GM21367 (cell line): ENCODE results near the gene GCK.

Source experiments
- ATAC-seq: cut with Tn5 transposase; IDR thresholded peaks from one replicate; pipeline ENCODE4 v1.9.1; 2021; ENCODE audit not compliant: unreplicated experiment

GCK gene

DNA sequence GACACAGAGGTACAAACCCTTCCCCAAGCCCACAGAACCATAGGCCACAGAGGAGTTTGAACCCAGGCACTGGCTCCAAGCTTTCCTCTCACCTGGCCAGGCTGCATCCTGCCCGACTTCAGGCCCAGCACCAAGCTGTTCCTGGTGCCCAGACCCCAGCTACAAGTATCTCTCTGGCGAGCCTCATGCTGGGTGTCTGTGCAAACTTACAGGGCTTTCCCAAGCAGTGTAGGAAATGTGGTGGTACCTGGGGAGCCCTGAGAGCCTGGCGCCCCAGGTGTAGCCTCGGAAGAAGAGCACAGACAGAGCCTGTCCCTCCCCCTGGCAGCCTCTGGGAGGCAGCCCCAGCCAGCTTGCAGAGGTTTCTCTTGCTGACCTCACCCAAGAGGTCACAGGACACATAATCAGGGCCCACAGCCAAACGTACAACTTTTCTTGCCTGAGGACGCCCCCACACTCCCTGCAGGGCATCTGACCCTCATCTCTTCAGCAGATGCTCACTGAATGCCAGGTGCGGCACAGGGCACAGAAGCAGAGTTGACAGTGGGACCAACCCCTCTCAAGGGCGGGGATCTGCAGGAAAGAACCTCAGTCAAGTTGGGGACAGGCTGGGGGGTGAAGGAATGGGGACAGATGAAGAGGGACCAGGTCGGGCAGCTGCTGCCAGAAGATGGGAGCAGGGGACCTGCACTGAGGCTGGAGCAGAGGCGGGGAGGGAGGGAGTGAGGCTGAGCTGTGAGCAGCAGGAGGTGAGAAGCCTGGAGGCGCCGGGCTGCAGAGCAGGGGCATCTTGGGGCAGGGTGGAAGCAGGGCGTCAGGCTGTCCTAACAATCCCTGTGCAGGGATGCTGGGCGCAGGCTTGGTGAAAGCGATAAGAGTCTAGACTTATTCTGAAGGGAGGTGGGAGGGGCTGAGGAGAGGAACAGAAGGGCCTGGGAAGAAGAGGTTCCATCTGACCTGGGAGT lies 31.8 kb downstream of the GCK start:
- ATAC-seq: no peak

DNA sequence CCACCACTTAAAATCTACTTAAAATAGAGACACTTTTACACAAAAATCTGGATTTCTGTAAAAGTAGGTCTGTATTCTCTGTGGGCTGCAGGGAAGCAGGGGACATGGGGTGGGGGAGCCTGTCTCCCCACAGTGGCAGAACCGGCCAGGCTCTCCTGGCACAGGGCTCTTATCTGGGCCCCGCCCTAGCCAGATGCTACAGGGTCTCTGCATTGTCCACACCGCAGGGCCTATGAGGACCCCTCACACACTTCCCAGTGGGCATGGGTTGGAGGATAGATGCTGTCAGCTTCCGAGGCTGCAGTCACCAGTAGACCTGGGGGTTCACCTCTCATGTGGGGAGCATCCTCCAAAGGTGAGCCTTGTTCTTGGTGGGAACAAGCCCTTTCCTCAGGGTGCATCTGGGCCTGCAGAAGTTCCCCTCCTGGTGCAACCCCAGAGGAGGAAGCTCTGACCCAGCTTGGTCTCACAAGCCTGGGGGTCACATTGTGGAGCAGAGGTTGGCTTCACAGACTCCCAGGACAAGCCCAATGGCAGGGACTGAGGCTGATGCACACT lies 32.7 kb downstream of the GCK start:
- no peak for ATAC-seq

DNA sequence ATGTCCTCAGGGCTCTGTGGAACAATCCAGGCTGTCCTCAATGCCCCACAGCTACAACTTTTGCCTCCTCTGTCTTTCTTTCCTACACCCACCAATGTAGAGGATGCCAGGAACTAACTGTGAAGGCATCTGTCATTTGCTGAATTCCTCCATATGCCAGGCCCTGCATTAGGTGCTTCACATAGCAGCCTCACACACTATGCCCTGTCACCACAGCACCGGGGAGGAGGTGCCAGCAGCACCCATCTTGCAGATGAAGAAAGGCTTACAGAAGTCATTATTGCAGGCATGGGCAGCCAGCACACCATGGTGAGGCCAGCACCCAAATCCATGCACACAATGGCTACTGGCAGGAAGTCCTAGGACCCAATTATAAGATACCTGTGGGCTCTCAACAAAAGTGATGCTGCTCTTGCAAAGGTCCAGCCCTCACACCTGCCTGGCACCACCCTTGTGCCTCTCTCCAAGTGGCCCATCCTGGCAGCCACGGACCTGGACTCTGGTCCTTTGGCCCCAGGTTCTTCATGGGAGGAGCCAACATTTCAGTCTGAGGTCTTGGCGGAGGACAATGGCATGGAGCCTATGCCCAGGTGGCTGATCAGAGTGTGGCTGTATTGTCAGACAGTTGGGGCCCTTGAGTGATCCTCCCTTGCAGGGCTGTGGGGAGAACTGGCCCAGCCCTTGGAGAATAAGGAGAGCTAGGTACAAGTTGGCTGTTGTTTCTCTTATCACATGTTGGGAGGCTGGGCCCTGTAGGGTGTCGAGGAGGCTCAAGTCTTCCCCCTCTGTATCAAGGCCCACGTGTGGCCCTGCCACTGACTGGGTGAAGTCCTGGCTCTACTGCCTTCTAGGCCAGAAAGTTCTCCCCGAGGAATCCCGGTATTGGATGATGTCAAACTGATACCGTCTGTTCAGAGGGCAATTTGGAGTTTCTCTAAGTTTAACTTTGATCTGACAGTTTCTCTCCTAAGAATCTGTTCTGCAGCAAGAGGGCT lies 33.8 kb downstream of the GCK start:
- ATAC-seq: no peak

- no peak for ATAC-seq
Observed at GRCh38 chr7:44154703-44155102, 34.5 kb downstream of the GCK start.

DNA sequence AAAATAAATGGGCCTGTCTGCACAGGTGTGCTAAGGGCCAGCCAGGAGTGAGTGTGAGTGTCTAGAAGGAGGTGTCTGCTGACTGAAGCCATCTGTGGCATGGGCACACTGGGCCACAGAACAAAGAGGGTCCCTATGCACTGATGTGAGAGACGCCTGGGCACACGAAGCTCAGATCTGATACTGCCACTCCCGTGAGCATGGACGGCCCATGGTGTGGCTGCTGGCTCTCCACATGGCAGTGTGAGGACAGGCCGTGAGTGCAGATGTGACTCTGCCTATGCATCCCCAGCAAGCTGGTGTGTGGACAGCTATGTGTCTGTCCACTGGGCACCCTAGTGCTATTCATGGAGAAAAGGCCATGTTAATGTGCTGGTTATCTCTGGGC lies 35.3 kb downstream of the GCK start:
- ATAC-seq: no peak

DNA sequence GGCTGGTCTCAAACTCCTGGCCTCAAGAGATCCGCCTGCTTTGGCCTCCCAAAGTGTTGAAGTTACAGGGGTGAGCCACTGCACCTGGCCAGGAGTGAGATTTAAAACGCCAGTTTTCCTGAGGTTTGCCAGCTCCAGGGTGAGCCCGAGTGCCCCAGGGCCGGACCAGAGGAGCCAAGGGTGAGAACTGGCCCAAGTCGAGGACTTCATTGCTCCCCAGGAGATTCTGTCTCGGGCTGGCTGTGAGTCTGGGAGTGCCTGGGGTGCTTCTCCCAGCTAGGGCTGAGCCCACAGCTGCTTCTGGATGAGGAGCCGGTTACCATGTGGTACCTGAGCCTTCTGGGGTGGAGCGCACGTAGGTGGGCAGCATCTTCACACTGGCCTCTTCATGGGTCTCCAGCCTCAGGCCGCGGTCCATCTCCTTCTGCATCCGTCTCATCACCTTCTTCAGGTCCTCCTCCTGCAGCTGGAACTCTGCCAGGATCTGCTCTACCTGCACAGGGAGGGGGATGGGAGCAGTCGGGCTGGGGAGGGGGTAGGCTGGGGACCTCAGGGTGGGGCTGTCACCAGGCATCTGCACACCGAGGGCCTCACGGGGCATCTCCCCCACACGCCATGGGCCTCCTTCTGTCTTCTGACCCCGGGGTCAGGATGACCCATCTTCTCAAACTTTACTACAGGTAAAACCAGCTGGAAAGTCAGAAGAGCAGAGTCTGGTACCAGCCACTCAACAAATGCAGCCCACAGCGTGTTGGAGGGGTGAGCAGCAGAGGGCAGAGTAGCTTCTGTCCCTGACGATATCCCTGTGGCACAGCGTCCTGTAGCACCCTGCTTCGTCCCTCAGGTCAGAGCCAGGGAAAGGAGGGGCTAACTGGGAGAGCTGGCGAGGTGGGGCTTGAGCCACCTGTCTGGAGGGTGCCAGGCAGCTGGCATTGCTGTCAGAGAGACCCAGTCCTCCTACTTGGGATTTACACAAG lies 36.0 kb downstream of the GCK start:
- ATAC-seq: no peak

GRCh38 chr7:44151956-44152355 lies 37.3 kb downstream of the GCK start:
- no peak for ATAC-seq

- no peak for ATAC-seq
Observed at GRCh38 chr7:44150966-44151941, 38.0 kb downstream of the GCK start.

DNA sequence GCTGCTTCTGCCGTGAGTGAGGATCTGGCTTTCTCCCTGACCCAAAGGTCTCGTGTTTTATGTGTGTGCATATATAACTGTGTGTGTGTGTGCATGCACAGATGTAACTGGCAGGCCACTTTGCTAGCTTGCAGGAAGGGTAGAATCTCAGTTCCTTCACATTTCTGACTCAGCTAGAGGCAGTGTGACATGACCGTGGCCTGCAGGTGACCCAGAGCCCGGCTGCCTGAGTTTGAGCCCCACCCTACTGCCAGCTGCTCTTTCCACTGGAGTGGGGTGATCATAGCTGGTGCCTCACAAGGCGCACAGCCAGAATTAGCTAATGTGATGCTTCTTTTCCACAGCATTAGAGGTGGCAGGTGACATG lies 38.8 kb downstream of the GCK start:
- ATAC-seq: no peak

GRCh38 chr7:44149571-44150465 lies 39.4 kb downstream of the GCK start:
- no peak for ATAC-seq

- ATAC-seq: no peak
Observed at GRCh38 chr7:44148961-44149536, 40.2 kb downstream of the GCK start.

GRCh38 chr7:44148166-44148565 lies 41.1 kb downstream of the GCK start:
- no peak for ATAC-seq

DNA sequence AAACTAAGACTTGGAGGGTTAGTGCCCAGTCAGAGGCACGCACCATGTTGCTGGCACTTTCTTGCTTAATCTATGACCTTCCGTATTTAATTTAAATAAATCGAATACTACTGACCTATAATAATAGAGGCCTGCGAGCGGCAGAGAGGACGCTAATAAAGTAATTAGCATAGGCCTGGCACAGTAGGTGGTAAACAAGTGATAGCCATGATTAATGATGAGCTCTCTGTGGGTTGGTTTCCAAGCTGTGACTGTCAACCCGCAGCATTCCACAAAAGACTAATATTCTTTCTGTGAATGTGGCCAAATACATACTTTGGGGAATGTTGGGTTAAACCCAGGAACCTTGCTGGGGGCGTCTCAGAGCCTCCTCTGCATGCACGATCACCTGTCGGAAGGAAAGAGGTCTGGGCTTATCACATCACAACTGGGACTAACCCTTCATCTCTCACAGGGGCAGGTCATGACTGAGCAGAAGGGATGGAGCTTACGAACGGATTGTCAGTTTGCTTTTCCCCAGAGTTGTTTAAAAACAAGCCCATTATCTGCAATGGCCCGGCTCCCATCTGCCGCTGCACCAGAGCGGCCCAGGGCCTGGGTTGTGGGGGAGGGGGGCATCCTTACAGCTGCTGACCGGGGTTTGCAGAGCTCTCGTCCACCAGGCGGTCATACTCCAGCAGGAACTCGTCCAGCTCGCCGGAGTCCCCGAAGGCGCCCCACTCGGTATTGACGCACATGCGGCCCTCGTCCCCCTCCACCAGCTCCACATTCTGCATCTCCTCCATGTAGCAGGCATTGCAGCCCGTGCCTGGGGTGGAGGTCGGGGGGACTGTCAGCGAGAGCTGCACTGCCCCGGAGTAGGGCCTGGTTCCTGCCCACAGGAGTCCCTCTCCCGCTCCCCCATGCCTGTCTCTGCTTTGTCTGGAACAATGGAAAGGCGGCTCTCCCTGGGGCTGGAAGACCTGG lies 41.9 kb downstream of the GCK start:
- no peak for ATAC-seq

- ATAC-seq: no peak
Observed at GRCh38 chr7:44145969-44146911, 43.0 kb downstream of the GCK start.

GRCh38 chr7:44145479-44145968 lies 43.7 kb downstream of the GCK start:
- ATAC-seq: no peak
